Coronary artery (tissue), 2 donors: Measurements from ENCODE around the gene TCF15.
A peak's percentile ranks its signal among the peaks of the same experiment; 100 is the strongest.

Experiments
- DNase-seq: peaks from one replicate; pipeline ENCODE4 v3.0.0-alpha.2; 2017; ENCODE audit warnings: low spot score
- H3K27ac ChIP-seq, 2 donors: fragments of 200-600 bp; sonication (generic); one replicate each; pipeline ENCODE4 v1.5.1; 2016 to 2019
- H3K4me3 ChIP-seq: fragments of 200-600 bp; sonication (generic); 2 replicates; pipeline ENCODE4 v1.5.1; 2016; ENCODE audit warnings: mild to moderate bottlenecking, moderate library complexity
- CTCF ChIP-seq: fragments of 200-600 bp; sonication (generic); IDR thresholded peaks from one replicate; pipeline ENCODE4 v1.5.1; 2019; ENCODE audit warnings: antibody characterized with exemption

Gene TCF15

GRCh38 chr20:609371-609964 lies 641 bp downstream of the TCF15 start:
- H3K4me3 ChIP-seq, result peak overlapping the region; percentile 61
- no peak for DNase-seq
- H3K27ac ChIP-seq, result no peak overlapping the region
- no peak for TF ChIP-seq CTCF

- no peak for DNase-seq
- no peak for TF ChIP-seq CTCF
- Histone ChIP-seq H3K27ac (no peak overlapping the region), H3K4me3 (peak overlapping the region; percentile 61)
Measured at GRCh38 chr20:608970-609369, 1.1 kb downstream of the TCF15 start.

GRCh38 chr20:607476-607875 lies 2.6 kb downstream of the TCF15 start:
- TF ChIP-seq CTCF, result no peak
- no peak overlapping the region for H3K4me3 ChIP-seq
- H3K27ac ChIP-seq, result no peak overlapping the region
- DNase-seq, result no peak

- no peak for DNase-seq
- no peak for TF ChIP-seq CTCF
- H3K27ac ChIP-seq, result no peak overlapping the region
- H3K4me3 ChIP-seq, result no peak overlapping the region
Measured at GRCh38 chr20:605237-605636, 4.9 kb downstream of the TCF15 start.

GRCh38 chr20:603116-603640 lies 6.9 kb downstream of the TCF15 start:
- no peak overlapping the region for H3K4me3 ChIP-seq
- no peak for DNase-seq
- H3K27ac ChIP-seq, result no peak overlapping the region
- TF ChIP-seq CTCF, result no peak

GRCh38 chr20:602111-602970 lies 7.8 kb downstream of the TCF15 start:
- no peak overlapping the region for H3K4me3 ChIP-seq
- no peak for DNase-seq
- TF ChIP-seq CTCF, result no peak
- no peak overlapping the region for H3K27ac ChIP-seq
